GM21619 (cell line): ENCODE data around the gene CCDC197.
A peak's percentile ranks its signal among the peaks of the same experiment; 100 is the strongest.

ENCODE experiments used
- ATAC-seq: cut with Tn5 transposase; IDR thresholded peaks from one replicate; pipeline ENCODE4 v1.9.1; 2021; ENCODE audit not compliant: unreplicated experiment

Gene CCDC197

GRCh38 chr14:93997082-93997481 is at the start of gene CCDC197:
CCDC197 (plus strand) TSS chr14:93997301; CDS start chr14:93998132, 831 bp downstream.
- no peak for ATAC-seq

GRCh38 chr14:93949511-93950075 is 47.5 kb upstream of the CCDC197 start:
- ATAC-seq: no peak

- ATAC-seq: no peak
Measured at GRCh38 chr14:93950948-93951634, 46.0 kb upstream of the CCDC197 start.

GRCh38 chr14:93951635-93952540 is 45.2 kb upstream of the CCDC197 start:
- ATAC-seq: no peak

- ATAC-seq: no peak
Measured at GRCh38 chr14:93952829-93953228, 44.3 kb upstream of the CCDC197 start.

GRCh38 chr14:93953263-93953662 is 43.8 kb upstream of the CCDC197 start:
- ATAC-seq: no peak

- no peak for ATAC-seq
Measured at GRCh38 chr14:93953739-93954515, 43.2 kb upstream of the CCDC197 start.

- no peak for ATAC-seq
Measured at GRCh38 chr14:93954516-93954830, 42.6 kb upstream of the CCDC197 start.

- ATAC-seq: peak; percentile 27
Measured at GRCh38 chr14:93954900-93955849, 41.9 kb upstream of the CCDC197 start.

GRCh38 chr14:93955850-93956481 is 41.1 kb upstream of the CCDC197 start:
- no peak for ATAC-seq

GRCh38 chr14:93956514-93957332 is 40.4 kb upstream of the CCDC197 start:
- ATAC-seq: no peak

- no peak for ATAC-seq
Measured at GRCh38 chr14:93957333-93957710, 39.8 kb upstream of the CCDC197 start.

GRCh38 chr14:93957751-93958566 is 39.1 kb upstream of the CCDC197 start:
- no peak for ATAC-seq

- no peak for ATAC-seq
Measured at GRCh38 chr14:93958567-93959238, 38.4 kb upstream of the CCDC197 start.

- peak; percentile 61 for ATAC-seq
Measured at GRCh38 chr14:93959239-93960107, 37.6 kb upstream of the CCDC197 start.

- no peak for ATAC-seq
Measured at GRCh38 chr14:93960108-93960475, 37.0 kb upstream of the CCDC197 start.
